ENCODE measurements around the gene RASEF. TPM values are rescaled to one million over a fixed set of nuclear protein-coding genes. Genes with fewer than 3 reads are reported as not detected.

Gene RASEF
- total RNA-seq, 1 donor from 2014 or later: 7.6 TPM

GRCh38 chr9:83011611-83012010 is 51.3 kb downstream of the RASEF start:
- TF ChIP-seq POLR2AphosphoS5 (IDR thresholded peaks at IDR 0.05; ENCODE audit: insufficient read depth in 1 of 2, low read depth in 1 of 2): no peak
- no peak for TF ChIP-seq CTCF (IDR thresholded peaks at IDR 0.05)
- no peak for TF ChIP-seq POLR2A (IDR thresholded peaks at IDR 0.05)
- Histone ChIP-seq H3K36me3 (no peaks in the 10 kb centered on the region), H3K4me1 (no peaks in the 10 kb centered on the region), H3K9me3 (no peaks in the 10 kb centered on the region), H3K27ac (peak overlapping the region; percentile 39), H3K4me3 (no peak overlapping the region), H3K27me3 (no peaks in the 10 kb centered on the region)
- DNase-seq (ENCODE audit: extremely low spot score in 2 of 2): no peak
- intact Hi-C loops (cut with DNase I): no loop called here

- no peak overlapping the region for H3K27ac ChIP-seq
- no peaks in the 10 kb centered on the region for H3K36me3 ChIP-seq
- no peaks in the 10 kb centered on the region for H3K27me3 ChIP-seq
- intact Hi-C loops (cut with DNase I): no loop called here
- H3K4me3 ChIP-seq: no peak overlapping the region
- no peaks in the 10 kb centered on the region for H3K9me3 ChIP-seq
- no peak for DNase-seq (ENCODE audit: extremely low spot score in 2 of 2)
- H3K4me1 ChIP-seq: no peaks in the 10 kb centered on the region
- no peak for TF ChIP-seq POLR2A (IDR thresholded peaks at IDR 0.05)
- no peak for TF ChIP-seq CTCF (IDR thresholded peaks at IDR 0.05)
- TF ChIP-seq POLR2AphosphoS5 (IDR thresholded peaks at IDR 0.05; ENCODE audit: insufficient read depth in 1 of 2, low read depth in 1 of 2): no peak
Measured at GRCh38 chr9:83007521-83008300, 55.2 kb downstream of the RASEF start.

- Histone ChIP-seq H3K4me1 (no peaks in the 10 kb centered on the region), H3K9me3 (no peaks in the 10 kb centered on the region), H3K4me3 (no peak overlapping the region), H3K27me3 (no peaks in the 10 kb centered on the region), H3K36me3 (no peaks in the 10 kb centered on the region), H3K27ac (no peak overlapping the region)
- no peak for TF ChIP-seq POLR2AphosphoS5 (IDR thresholded peaks at IDR 0.05; ENCODE audit: insufficient read depth in 1 of 2, low read depth in 1 of 2)
- TF ChIP-seq CTCF (IDR thresholded peaks at IDR 0.05): no peak
- TF ChIP-seq POLR2A (IDR thresholded peaks at IDR 0.05): no peak
- intact Hi-C loops (cut with DNase I): no loop called here
- no peak for DNase-seq (ENCODE audit: extremely low spot score in 2 of 2)
Measured at GRCh38 chr9:83006378-83006777, 56.6 kb downstream of the RASEF start.

GRCh38 chr9:83005963-83006362 is 57.0 kb downstream of the RASEF start:
- intact Hi-C loops (cut with DNase I): no loop called here
- no peak for DNase-seq (ENCODE audit: extremely low spot score in 2 of 2)
- H3K4me3 ChIP-seq: no peak overlapping the region

More at GRCh38 chr9:83005963-83006362, 57.0 kb downstream of the RASEF start:
- no peak overlapping the region for H3K27ac ChIP-seq
- no peaks in the 10 kb centered on the region for H3K9me3 ChIP-seq
- H3K36me3 ChIP-seq: no peaks in the 10 kb centered on the region
- no peaks in the 10 kb centered on the region for H3K4me1 ChIP-seq
- H3K27me3 ChIP-seq: no peaks in the 10 kb centered on the region
- TF ChIP-seq POLR2A (IDR thresholded peaks at IDR 0.05) (no peak), CTCF (IDR thresholded peaks at IDR 0.05) (no peak), POLR2AphosphoS5 (IDR thresholded peaks at IDR 0.05; ENCODE audit: insufficient read depth in 1 of 2, low read depth in 1 of 2) (no peak)
